GM12864 (cell line): ENCODE results near the gene PTGR2.

Experiments used
- DNase-seq: peaks from one replicate; pipeline ENCODE4 v3.0.0-alpha.2; 2011; ENCODE audit warnings: low read depth
- H3K4me3 ChIP-seq: 2 replicates; pipeline ENCODE4 v1.5.1; 2011; ENCODE audit warnings: mild to moderate bottlenecking, low read depth, low read length, control low read depth
- TF ChIP-seq, protein P1 (sequence below): IDR thresholded peaks from 2 replicates; pipeline ENCODE4 v1.5.1; 2011; ENCODE audit warnings: low read depth, mild to moderate bottlenecking, moderate library complexity, low read length, control low read depth, inconsistent platforms; ENCODE audit errors: missing control alignments

PTGR2 gene

DNA sequence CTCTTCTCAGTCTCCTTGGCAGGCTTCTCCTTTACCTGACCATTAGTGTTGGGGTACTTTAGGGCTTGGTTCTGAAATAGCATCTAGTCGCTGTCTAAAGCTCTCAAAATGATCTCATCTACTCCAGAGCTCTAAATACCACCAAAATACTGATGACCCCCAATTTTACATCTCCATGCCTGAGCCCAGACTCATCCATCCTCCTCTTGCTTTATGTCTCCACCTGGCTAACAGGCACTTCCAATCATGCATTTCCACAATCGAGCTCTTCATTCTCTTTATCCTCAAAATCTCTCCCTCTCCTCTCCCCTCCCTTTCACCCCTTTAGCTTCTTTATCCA, 40.5 kb upstream of the PTGR2 start:
- DNase-seq, result no peak
- TF ChIP-seq, protein P1, sequence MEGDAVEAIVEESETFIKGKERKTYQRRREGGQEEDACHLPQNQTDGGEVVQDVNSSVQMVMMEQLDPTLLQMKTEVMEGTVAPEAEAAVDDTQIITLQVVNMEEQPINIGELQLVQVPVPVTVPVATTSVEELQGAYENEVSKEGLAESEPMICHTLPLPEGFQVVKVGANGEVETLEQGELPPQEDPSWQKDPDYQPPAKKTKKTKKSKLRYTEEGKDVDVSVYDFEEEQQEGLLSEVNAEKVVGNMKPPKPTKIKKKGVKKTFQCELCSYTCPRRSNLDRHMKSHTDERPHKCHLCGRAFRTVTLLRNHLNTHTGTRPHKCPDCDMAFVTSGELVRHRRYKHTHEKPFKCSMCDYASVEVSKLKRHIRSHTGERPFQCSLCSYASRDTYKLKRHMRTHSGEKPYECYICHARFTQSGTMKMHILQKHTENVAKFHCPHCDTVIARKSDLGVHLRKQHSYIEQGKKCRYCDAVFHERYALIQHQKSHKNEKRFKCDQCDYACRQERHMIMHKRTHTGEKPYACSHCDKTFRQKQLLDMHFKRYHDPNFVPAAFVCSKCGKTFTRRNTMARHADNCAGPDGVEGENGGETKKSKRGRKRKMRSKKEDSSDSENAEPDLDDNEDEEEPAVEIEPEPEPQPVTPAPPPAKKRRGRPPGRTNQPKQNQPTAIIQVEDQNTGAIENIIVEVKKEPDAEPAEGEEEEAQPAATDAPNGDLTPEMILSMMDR, result no peak
- no peak overlapping the region for H3K4me3 ChIP-seq

DNA sequence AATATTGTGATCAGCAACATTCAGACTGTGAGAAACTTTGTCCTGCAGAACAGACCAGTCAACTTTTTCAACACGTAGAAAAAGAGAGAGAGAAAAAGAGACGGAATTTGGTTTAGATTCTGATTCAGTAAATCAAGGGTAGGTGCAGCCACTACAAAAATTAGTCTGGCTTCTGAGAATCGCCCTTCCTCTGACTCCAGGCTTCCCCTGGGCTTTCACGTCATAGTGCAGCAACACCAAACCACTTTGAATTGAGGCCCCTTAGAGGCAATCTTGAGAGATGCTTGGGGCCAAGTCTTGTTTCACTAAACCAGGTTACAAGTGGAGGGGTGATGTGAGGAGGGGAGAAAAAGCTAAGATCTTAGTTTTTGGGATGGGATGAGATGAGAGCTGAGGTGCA, 37.5 kb upstream of the PTGR2 start:
- DNase-seq, result no peak
- TF ChIP-seq, protein P1, result no peak
- H3K4me3 ChIP-seq, result no peak overlapping the region

DNA sequence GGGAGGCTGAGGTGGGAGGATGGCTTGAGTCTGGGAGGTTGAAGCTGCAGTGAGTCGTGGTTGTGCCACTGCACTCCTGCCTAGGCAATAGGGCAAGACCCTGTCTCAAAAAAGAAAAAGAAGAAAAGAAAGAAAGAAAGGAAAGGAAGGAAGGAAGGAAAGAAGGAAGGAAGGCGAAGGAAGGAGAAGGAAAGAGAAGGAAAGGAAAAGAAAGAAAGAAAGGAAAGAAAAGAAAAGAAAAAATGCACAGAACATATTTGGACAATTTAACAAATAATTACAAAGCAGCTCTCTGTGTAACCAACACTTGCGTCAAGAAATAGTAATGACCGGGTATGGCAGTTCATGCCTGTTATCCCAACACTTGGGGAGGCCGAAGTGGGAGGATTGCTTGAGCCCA, 35.8 kb upstream of the PTGR2 start:
- no peak for DNase-seq

DNA sequence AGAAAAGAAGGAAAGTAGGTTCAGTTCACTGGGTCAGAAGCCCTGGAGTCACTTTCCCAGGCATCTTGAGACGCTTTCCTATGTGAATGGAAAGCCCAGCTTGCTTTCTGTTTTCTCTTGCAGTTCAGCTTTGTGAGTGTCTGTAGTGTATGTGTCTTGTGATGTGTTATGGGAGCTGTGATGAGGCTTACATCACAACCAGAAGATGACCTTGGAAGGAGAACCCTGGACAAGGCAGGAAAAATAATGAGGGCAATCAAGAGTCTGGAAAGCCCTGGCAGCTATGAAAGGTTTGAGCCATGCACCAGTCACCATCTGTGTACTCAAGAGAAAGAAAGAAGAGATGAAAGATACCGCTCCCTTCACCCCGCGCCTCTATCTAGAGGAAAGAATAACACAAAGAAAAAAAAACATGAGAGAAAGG, 35.2 kb upstream of the PTGR2 start:
- TF ChIP-seq, protein P1, result no peak
- H3K4me3 ChIP-seq, result no peak overlapping the region
- no peak for DNase-seq

More for the DNA sequence above, 35.8 kb upstream of the PTGR2 start:
- no peak overlapping the region for H3K4me3 ChIP-seq
- TF ChIP-seq, protein P1, result no peak

DNA sequence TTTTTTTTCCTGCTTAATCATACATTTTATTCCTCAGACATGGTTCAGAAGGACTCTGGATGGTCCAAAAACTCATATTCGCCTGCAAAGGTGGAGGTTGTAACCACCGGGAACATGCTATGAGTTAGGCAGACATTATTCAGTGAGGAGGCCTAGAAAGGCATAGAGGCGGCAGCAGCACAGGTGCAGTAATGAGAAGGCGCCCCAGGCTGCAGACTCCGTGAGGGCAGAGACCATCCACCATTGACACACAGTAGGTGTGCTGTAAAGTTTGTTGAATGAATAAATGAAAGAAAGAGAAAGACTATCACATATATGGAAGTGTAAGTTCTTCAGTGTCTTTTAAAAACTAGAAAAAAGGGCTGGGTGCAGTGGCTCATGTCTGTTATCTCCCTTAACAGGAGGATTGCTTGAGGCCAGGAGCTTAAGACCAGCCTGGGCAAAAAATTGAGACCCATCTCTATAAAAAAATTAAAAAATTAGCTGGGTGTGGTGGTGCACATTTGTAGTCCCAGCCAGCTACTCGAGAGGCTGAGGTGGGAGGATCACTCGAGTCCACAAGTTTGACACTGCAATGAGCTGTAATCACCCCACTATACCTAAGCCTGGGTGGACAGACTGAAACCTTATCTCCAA, 34.5 kb upstream of the PTGR2 start:
- no peak for DNase-seq
- TF ChIP-seq, protein P1, result no peak
- H3K4me3 ChIP-seq, result no peak overlapping the region

DNA sequence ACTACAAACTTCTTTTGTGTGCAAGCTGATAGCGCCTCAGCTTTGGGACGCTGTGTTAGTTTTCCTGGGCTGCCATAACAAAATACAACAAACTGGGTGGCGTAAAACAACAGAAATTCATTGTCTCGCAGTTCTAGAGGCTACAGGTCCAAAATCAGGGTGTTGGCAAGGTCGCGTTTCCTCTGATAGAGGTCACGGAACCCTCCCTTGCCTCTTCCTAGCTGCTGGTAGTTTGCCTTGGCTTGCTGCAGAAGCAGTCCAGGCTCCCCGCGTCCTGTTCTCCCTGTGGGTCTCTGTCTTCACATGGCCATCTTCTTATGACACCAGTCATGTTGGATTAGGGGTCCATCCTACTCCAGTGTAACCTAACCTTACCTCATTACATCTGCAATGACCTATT, 32.8 kb upstream of the PTGR2 start:
- H3K4me3 ChIP-seq, result no peak overlapping the region
- TF ChIP-seq, protein P1, result no peak
- no peak for DNase-seq

DNA sequence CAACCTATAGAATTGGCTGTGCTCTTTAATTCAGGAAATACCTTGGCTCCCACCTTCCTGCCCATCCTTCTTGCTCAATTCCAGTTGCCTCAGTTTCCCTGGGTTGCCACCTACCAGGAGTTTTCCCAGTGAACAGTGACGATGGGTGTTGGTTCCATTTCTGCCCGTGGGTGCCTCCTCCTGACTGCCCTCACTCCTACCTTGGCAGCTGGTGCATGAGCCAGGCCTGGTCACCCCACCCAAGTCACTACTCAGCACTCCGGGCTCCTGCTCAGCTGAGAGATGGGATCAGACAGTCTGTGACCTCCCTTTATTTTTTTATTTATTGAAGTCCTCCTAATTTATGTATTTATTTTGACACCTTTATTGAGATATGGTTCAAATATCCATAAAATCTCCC, 31.0 kb upstream of the PTGR2 start:
- TF ChIP-seq, protein P1, result no peak
- no peak overlapping the region for H3K4me3 ChIP-seq
- no peak for DNase-seq
